ES-I3 (cell line): ENCODE data around the gene MTHFS.
A peak's percentile ranks its signal among the peaks of the same experiment; 100 is the strongest.
"Not testable (repeated sequence)": the region's sequence is repeated elsewhere in the genome, so short reads cannot be mapped to it uniquely, and the experiment has no call there.

ENCODE experiments used
- H3K36me3 ChIP-seq: 2 replicates; pipeline ENCODE4 v1.6.1; 2013; ENCODE audit warnings: mild to moderate bottlenecking, low read length, control low read depth, moderate library complexity; ENCODE audit not compliant: insufficient read depth
- H3K4me1 ChIP-seq: 2 replicates; pipeline ENCODE4 v1.6.1; 2013; ENCODE audit warnings: mild to moderate bottlenecking, control low read depth, low read length; ENCODE audit not compliant: insufficient read depth
- H3K9ac ChIP-seq: 2 replicates; pipeline ENCODE4 v1.6.1; 2013; ENCODE audit warnings: low read depth, mild to moderate bottlenecking, low read length, moderate library complexity
- H3K9me3 ChIP-seq: 2 replicates; pipeline ENCODE4 v1.6.1; 2013; ENCODE audit warnings: mild to moderate bottlenecking, low read length, moderate library complexity; ENCODE audit not compliant: control insufficient read depth, insufficient read depth

Gene MTHFS

DNA sequence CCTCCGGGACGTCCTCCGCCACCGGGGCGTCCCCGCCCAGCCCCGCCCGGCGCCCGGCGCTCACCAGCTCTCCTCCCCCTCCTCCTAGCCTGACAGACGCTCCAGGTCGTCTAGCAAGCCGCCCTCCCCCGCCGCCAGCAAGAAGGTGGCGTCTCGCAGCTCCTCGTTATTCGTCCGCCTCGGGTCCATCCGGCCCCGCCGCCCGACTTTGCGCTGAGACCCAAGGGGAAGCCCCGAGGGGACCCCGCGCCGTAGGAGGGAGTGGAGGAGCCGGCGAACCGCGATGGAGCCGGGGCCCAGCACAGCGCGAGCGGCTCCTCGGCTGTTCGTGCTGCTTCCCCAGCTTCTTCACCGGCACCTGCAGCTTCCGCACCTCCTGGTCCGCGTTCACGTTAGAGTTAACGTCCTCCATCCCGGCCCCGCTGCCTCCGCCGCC is 26.3 kb upstream of the MTHFS start:
- Histone ChIP-seq H3K9me3 (peaks cover 22% of the 10 kb centered on the region), H3K4me1 (no peaks in the 10 kb centered on the region), H3K9ac (peak overlapping the region; percentile 75), H3K36me3 (no peaks in the 10 kb centered on the region; the same call in 1 of the 2 replicates)

DNA sequence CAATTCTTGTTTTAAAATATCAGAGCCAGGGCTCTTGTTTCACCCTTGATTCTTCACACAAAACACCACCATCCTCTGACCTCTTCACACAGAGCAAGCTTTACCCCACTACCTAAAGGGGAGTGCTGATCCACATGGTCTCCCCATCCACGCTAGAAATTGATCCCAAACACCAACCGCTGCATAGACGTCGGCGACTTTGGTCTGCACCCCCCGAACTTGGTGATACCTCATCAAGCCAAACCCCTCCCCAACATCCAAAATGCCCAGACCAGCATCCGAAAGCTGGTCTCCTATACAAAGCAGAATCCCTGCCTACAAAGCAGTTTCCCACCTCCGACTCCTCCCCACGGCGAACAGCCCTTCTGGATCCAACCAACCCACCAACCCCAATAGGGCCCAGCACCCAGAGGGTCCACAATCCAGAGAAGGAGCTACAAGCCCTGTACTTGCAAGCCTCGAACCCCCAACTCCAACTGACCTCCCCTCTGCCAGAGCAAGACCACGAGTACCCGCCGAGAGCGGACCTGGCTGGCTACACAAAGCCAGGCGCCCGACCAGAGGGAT is 25.8 kb upstream of the MTHFS start:
- H3K9me3 ChIP-seq = peaks cover 26% of the 10 kb centered on the region
- no peaks in the 10 kb centered on the region for H3K4me1 ChIP-seq
- no peaks in the 10 kb centered on the region; the same call in 1 of the 2 replicates for H3K36me3 ChIP-seq
- H3K9ac ChIP-seq = peak overlapping the region; percentile 75

GRCh38 chr15:79919749-79920511 is 23.1 kb upstream of the MTHFS start:
- Histone ChIP-seq H3K9ac (no peak overlapping the region), H3K36me3 (peaks cover 5% of the 10 kb centered on the region; the same call in 1 of the 2 replicates), H3K9me3 (peaks cover 45% of the 10 kb centered on the region), H3K4me1 (no peaks in the 10 kb centered on the region)

- Histone ChIP-seq H3K4me1 (no peaks in the 10 kb centered on the region), H3K9me3 (peaks cover 47% of the 10 kb centered on the region), H3K9ac (no peak overlapping the region), H3K36me3 (peaks cover 9% of the 10 kb centered on the region; the same call in 1 of the 2 replicates)
Measured at GRCh38 chr15:79919090-79919748, 22.4 kb upstream of the MTHFS start.

DNA sequence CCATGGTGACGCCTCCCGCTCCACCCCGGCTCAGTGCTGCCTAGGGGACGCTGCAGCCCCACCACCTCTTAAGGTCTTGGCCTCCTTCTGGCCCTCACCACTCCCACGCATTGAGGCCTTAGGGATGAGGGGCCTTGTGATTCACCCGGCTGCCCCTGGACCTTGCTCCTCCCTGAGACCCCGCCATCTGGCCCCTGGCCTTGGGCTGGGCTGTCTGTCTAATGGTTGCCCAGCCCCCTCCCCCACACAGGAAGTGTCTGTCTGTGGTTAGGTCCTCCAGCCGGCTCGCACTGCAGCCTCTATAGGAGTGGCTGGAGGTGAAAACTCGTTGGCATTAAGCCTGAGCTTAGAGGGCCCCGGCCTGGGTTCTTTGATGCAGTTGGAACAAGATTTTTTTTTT is 21.5 kb upstream of the MTHFS start:
- Histone ChIP-seq H3K9ac (no peak overlapping the region), H3K36me3 (peaks cover 9% of the 10 kb centered on the region; the same call in 1 of the 2 replicates), H3K9me3 (peaks cover 52% of the 10 kb centered on the region), H3K4me1 (no peaks in the 10 kb centered on the region)

DNA sequence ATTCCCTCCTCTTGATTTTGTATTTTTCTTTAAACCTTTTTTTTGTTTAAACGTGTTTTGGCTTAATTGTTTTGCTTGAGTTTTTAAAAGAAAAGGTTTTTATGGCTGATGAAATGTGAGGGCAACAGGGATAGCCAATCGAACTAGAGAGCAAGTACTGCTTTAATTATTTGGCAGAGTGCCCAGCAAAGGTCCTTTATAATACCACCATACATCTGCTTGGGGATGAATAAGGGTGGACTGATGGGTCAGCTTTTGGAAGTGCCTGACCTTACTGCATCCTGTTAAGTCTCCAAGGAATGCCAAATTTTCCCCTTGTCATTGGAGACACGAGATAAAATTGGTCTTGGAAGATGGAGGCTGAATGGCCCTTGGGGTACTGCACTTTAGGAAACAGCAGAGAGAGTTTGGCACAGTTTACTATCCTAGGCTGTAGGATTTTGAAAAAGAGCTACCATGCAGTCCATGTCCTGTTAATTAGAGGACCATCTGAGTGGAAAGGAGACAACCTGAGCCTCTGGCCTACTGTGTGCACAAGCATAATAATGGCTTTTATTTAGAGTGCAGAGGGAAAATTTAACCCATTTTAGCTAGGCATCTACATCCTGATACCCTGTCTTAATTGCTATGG is 19.8 kb upstream of the MTHFS start:
- H3K4me1 ChIP-seq = no peaks in the 10 kb centered on the region
- peaks cover 9% of the 10 kb centered on the region; the same call in 1 of the 2 replicates for H3K36me3 ChIP-seq
- H3K9me3 ChIP-seq = peaks cover 52% of the 10 kb centered on the region
- H3K9ac ChIP-seq = no peak overlapping the region

GRCh38 chr15:79915776-79916501 is 19.1 kb upstream of the MTHFS start:
- H3K9me3 ChIP-seq = peaks cover 47% of the 10 kb centered on the region
- H3K36me3 ChIP-seq, H3K9ac ChIP-seq, H3K4me1 ChIP-seq: not testable (repeated sequence)

DNA sequence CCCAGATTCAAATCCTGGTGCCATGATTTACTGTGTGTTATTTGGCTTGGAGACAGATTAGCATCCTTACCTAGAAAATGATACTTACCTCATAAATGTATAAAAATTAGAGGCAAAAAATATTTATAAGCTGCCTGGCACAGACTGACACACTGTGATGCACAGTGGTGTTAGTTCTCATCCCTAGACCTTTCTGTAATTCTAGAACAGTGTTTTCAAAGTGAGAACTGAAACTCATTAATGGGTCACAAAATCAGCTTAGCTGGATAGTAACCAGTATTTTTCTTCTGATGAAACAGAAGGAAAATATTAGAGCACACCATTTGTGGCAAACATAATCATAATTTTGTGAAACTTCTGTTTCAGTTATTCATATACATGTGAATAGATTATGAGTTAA is 17.9 kb upstream of the MTHFS start:
- peaks cover 9% of the 10 kb centered on the region; the same call in 1 of the 2 replicates for H3K36me3 ChIP-seq
- no peak overlapping the region for H3K9ac ChIP-seq
- no peaks in the 10 kb centered on the region for H3K4me1 ChIP-seq
- peaks cover 45% of the 10 kb centered on the region for H3K9me3 ChIP-seq

DNA sequence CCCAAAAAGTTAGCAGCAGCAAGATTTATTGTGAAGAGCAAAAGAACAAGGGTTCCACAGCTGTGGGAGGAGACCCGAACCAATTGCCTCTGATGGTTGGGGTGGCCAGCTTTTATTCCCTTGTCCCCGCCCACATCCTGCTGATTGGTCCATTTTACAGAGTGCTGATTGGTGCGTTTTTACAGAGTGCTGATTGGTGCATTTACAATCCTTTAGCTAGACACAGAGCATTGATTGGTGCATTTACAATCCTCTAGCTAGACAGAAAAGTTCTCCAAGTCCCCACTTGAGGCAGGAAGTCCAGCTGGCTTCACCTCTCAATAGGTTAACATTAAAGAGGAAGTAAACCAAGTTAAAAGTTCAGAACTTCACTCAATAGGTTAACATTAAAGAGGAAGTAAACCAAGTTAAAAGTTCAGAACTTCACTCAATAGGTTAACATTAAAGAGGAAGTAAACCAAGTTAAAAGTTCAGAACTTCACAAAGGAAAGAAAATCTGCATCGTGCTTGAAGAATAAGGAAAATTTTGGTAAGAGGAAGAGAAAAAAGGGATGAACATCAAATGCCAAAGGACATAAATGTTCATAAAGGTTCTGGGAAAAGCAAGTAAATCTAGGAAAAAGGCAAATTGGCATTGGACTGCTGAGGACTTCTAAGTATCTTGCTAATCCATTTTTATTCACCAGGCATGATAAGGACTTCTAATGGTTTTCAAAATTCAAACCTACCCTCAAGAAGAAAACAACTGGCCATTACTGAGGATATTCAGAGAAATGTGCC is 12.9 kb upstream of the MTHFS start:
- not testable (repeated sequence) for H3K36me3 ChIP-seq, H3K4me1 ChIP-seq, H3K9me3 ChIP-seq, H3K9ac ChIP-seq

GRCh38 chr15:79904271-79904670 is 7.5 kb upstream of the MTHFS start:
- no peaks in the 10 kb centered on the region for H3K9me3 ChIP-seq
- no peaks in the 10 kb centered on the region for H3K36me3 ChIP-seq
- H3K4me1 ChIP-seq = no peaks in the 10 kb centered on the region
- no peak overlapping the region for H3K9ac ChIP-seq

DNA sequence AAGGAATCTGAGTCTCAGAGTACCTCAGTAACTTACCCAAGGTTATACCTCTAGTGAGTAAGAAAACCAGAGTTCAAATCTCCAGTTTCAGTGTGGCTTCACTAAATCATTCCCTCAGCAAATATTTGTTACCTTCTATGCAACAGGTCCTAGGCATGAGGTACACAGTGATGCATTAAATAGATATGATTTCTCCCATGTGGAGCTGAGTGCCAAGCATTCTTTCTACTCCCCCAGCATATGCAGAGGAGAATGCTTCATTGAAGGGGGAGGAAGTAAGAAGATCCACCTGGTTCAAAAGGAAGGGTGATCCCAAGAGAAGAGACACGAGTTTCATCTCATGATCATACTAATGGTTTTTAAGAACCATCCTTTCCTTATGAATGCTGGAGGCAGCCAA is 6.8 kb upstream of the MTHFS start:
- Histone ChIP-seq H3K4me1 (no peaks in the 10 kb centered on the region), H3K9ac (no peak overlapping the region), H3K9me3 (no peaks in the 10 kb centered on the region), H3K36me3 (no peaks in the 10 kb centered on the region)

GRCh38 chr15:79903144-79903543 is 6.3 kb upstream of the MTHFS start:
- no peaks in the 10 kb centered on the region for H3K36me3 ChIP-seq
- H3K4me1 ChIP-seq = no peaks in the 10 kb centered on the region
- no peaks in the 10 kb centered on the region for H3K9me3 ChIP-seq
- no peak overlapping the region for H3K9ac ChIP-seq

- Histone ChIP-seq H3K9me3 (no peaks in the 10 kb centered on the region), H3K9ac (no peak overlapping the region), H3K36me3 (no peaks in the 10 kb centered on the region), H3K4me1 (no peaks in the 10 kb centered on the region)
Measured at GRCh38 chr15:79901958-79902357, 5.1 kb upstream of the MTHFS start.
